Gastrocnemius medialis (tissue), 4 donors: ENCODE data around the gene ECHDC3. TPM values are rescaled to one million over a fixed set of nuclear protein-coding genes. Genes with fewer than 3 reads are reported as not detected.
A peak's percentile ranks its signal among the peaks of the same experiment; 100 is the strongest.

Source experiments
- ATAC-seq, 2 donors: fragments of 150-250 bp; one replicate each; pipeline ENCODE4 v1.9.1; 2016
- DNase-seq, 2 donors: peaks; one replicate each; pipeline ENCODE4 v3.0.0-alpha.2; 2019
- H3K27ac ChIP-seq, 4 donors: fragments of 200-600 bp; sonication (generic); 1 replicate in 1 of 4; 2 replicates in 3 of 4; pipeline ENCODE4 v1.5.1; 2016 to 2018; ENCODE audit warnings: mild to moderate bottlenecking in 2 of 4, moderate library complexity in 1 of 4
- H3K27me3 ChIP-seq, 3 donors: fragments of 200-600 bp; sonication (generic) in 2 of 3; 1 replicate in 1 of 3; 2 replicates in 2 of 3; pipeline versions ENCODE4 v1.5.1 to v1.6.0; 2016 to 2019; ENCODE audit warnings: mild to moderate bottlenecking in 1 of 3, moderate library complexity in 1 of 3
- H3K36me3 ChIP-seq, 2 donors: fragments of 200-600 bp; sonication (generic) in 1 of 2; one replicate each; pipeline ENCODE4 v1.5.1; 2017 to 2018
- H3K4me1 ChIP-seq, 2 donors: fragments of 200-600 bp; sonication (generic) in 1 of 2; one replicate each; pipeline ENCODE4 v1.5.1; 2016 to 2017; ENCODE audit warnings: mild to moderate bottlenecking in 2 of 2
- H3K4me3 ChIP-seq, 4 donors: fragments of 200-600 bp; sonication (generic) in 3 of 4; 1 replicate in 1 of 4; 2 replicates in 3 of 4; pipeline ENCODE4 v1.5.1; 2016 to 2019; ENCODE audit warnings: mild to moderate bottlenecking in 2 of 4
- H3K9me3 ChIP-seq, 3 donors: fragments of 200-600 bp; sonication (generic) in 2 of 3; 1 replicate in 1 of 3; 2 replicates in 2 of 3; pipeline ENCODE4 v1.5.1; 2016 to 2019
- CTCF ChIP-seq, 5 experiments: fragments of 450-650 bp in 3 of 5; fragments of 200-600 bp in 2 of 5; sonication (generic) in 2 of 5; IDR thresholded peaks in 4 of 5; conservative IDR thresholded peaks in 1 of 5; 1 replicate in 4 of 5; 2 replicates in 1 of 5; pipeline ENCODE4 v1.5.1; 2016 to 2019; ENCODE audit warnings: antibody characterized with exemption in 5 of 5, mild to moderate bottlenecking in 3 of 5, moderate library complexity in 3 of 5
- POLR2A ChIP-seq, 2 donors: fragments of 450-650 bp; IDR thresholded peaks; one replicate each; pipeline ENCODE4 v1.6.1; 2017; ENCODE audit warnings: antibody characterized with exemption in 2 of 2, mild to moderate bottlenecking in 2 of 2, moderate library complexity in 2 of 2
- in situ Hi-C, 4 donors: fragments of 200-750 bp; cut with MboI; loops; one replicate each; pipeline versions ENCODE4 v1.15.0 to v1.8.0; 2017; ENCODE audit warnings: low sequenced_read_pairs in 4 of 4
- intact Hi-C: fragments of 100-400 bp; cut with DNase I; formaldehyde crosslinking; loops from one replicate; pipeline ENCODE4 v1.15.1; 2023; ENCODE audit warnings: low total_unique reads
- total RNA-seq, 4 donors: library from RNA; depleted of rRNA; stranded (reverse); fragments of >200 nt; gene quantifications; one replicate each; pipeline versions ENCODE4 v1.1.0 to v1.2.3, GENCODE V29; 2016

Gene ECHDC3
- total RNA-seq, 4 donors from 2014 or later = 465 to 605 (median 490) TPM

- no peak overlapping the region for H3K4me3 ChIP-seq
- no peaks in the 10 kb centered on the region for H3K27me3 ChIP-seq
- no peaks in the 10 kb centered on the region for H3K36me3 ChIP-seq
- DNase-seq = no peak
- no peaks in the 10 kb centered on the region for H3K4me1 ChIP-seq
- TF ChIP-seq CTCF (IDR thresholded peaks at IDR 0.05 in 4 of 5, conservative IDR thresholded peaks at IDR 0.05 in 1 of 5) (no peak), POLR2A (IDR thresholded peaks at IDR 0.05) (no peak)
- in situ Hi-C loops = loop anchor here in 2 of 4 donors (25.0 kb wide), 1 partner anchor 212 kb away; no protein-coding TSS in a partner anchor
- no peaks in the 10 kb centered on the region for H3K9me3 ChIP-seq
- no peak for ATAC-seq
- intact Hi-C loops = no loop called here
- no peak overlapping the region for H3K27ac ChIP-seq
Observed at GRCh38 chr10:11775412-11775811, 33.2 kb downstream of the ECHDC3 start.

GRCh38 chr10:11776080-11776479 lies 33.9 kb downstream of the ECHDC3 start:
- Histone ChIP-seq H3K36me3 (no peaks in the 10 kb centered on the region), H3K4me1 (no peaks in the 10 kb centered on the region), H3K27ac (no peak overlapping the region), H3K9me3 (no peaks in the 10 kb centered on the region), H3K4me3 (no peak overlapping the region), H3K27me3 (no peaks in the 10 kb centered on the region)
- TF ChIP-seq POLR2A (IDR thresholded peaks at IDR 0.05) (no peak), CTCF (IDR thresholded peaks at IDR 0.05 in 4 of 5, conservative IDR thresholded peaks at IDR 0.05 in 1 of 5) (no peak)
- intact Hi-C loops = no loop called here
- DNase-seq = no peak
- in situ Hi-C loops = loop anchor here in 2 of 4 donors (25.0 kb wide), 1 partner anchor 211 kb away; no protein-coding TSS in a partner anchor
- no peak for ATAC-seq

GRCh38 chr10:11781114-11781513 lies 38.9 kb downstream of the ECHDC3 start:
- Histone ChIP-seq H3K9me3 (no peaks in the 10 kb centered on the region), H3K4me3 (no peak overlapping the region), H3K27ac (no peak overlapping the region), H3K36me3 (no peaks in the 10 kb centered on the region), H3K27me3 (peaks cover 0 to 2% (median 0%) of the 10 kb centered on the region in 3 donors), H3K4me1 (no peaks in the 10 kb centered on the region)
- in situ Hi-C loops = loop anchor here in 3 of 4 donors (10.0 to 25.0 kb wide), 2 partner anchors 204 to 206 kb away; no protein-coding TSS in a partner anchor
- ATAC-seq = no peak
- no peak for TF ChIP-seq POLR2A (IDR thresholded peaks at IDR 0.05)
- TF ChIP-seq CTCF (IDR thresholded peaks at IDR 0.05 in 4 of 5, conservative IDR thresholded peaks at IDR 0.05 in 1 of 5) = no peak
- intact Hi-C loops = loop anchor here (5.0 kb wide), 1 partner anchor 206 kb away; no protein-coding TSS in a partner anchor
- DNase-seq = no peak

- H3K27me3 ChIP-seq = peaks cover 0 to 2% (median 0%) of the 10 kb centered on the region in 3 donors
- TF ChIP-seq POLR2A (IDR thresholded peaks at IDR 0.05) (no peak), CTCF (IDR thresholded peaks at IDR 0.05 in 4 of 5, conservative IDR thresholded peaks at IDR 0.05 in 1 of 5) (peak; percentile 19 to 65 (median 57))
- no peak overlapping the region for H3K4me3 ChIP-seq
- no peak overlapping the region for H3K27ac ChIP-seq
- intact Hi-C loops = loop anchor here (5.0 kb wide), 1 partner anchor 204 kb away; no protein-coding TSS in a partner anchor
- DNase-seq = no peak
- H3K9me3 ChIP-seq = no peaks in the 10 kb centered on the region
- H3K4me1 ChIP-seq = no peaks in the 10 kb centered on the region
- no peaks in the 10 kb centered on the region for H3K36me3 ChIP-seq
- ATAC-seq = peak in 1 of 2 donors; percentile 62
- in situ Hi-C loops = loop anchor here in 3 of 4 donors (10.0 to 25.0 kb wide), 2 partner anchors 202 to 204 kb away; no protein-coding TSS in a partner anchor
Observed at GRCh38 chr10:11782793-11783557, 40.8 kb downstream of the ECHDC3 start.
